ENCODE data around the gene ZNF799. TPM values are rescaled to one million over a fixed set of nuclear protein-coding genes. Genes with fewer than 3 reads are reported as not detected.
"Not testable (repeated sequence)": the region's sequence is repeated elsewhere in the genome, so short reads cannot be mapped to it uniquely, and the experiment has no call there.

Gene ZNF799
- 1 to 10 TPM; 1.3 to 3.4 (median 2.3) TPM for total RNA-seq

DNA sequence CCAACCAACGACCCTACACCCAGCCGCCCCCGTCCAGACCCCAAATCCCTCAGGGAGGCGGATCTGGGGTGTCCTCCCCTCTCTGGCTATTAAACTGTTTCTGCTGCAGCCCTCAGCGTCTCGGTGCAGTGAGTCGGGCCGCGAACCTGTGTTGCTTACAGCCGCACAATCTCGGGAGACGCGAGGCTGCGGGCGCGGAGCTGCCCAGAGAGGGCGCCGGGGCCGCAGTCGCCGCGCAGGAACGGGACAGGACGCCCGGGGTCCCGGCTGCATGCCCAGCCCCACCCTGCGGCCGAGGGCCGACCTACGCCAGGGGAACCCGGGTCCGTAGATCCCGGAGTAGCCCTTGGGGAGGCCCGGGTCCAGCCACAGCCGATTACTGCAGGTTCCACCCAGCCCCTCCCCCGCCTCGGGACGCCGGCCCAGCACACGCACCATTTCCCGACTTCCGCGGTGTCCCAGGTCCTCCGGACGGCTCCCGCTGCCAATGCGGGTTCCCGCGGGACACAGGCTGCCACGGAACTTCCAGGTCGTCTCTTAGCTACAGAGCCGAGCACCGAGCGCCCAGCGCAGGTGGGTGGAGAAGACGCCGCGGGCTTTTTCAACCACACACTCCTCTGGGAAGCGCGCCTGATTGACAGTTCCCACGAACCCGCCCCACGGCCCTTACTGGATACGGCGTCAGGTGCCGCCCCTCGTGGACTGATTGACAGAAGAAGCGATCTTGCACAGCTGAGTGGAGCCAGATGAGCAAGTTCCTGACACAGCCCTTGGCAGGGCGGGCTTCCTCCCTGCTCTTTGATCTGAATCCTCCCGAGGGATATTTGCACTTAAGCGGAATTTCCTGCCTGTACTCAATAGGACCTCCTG is at the start of gene ZNF799:
Gene ZNF799, minus strand, starts transcription at position 639 of the 870 bp plus-strand sequence. Its CDS starts 201 bp downstream, at position 438.
- intact Hi-C loops (cut with DNase I), result no loop called here
- peak within 1 kb of the TSS; percentile 86 to 89 (median 89) for H3K27ac ChIP-seq
- WGBS, 2 donors, result 0% methylated on average over 3 to 29 of the region's 71 CpGs
- no peaks in the 10 kb centered on the region for H3K36me3 ChIP-seq
- H3K9me3 ChIP-seq, result no peaks in the 10 kb centered on the region
- H3K4me1 ChIP-seq, result peaks cover 0 to 15% (median 5%) of the 10 kb centered on the region in 3 donors
- DNase-seq, result peak; percentile 86
- TF ChIP-seq, protein P1, sequence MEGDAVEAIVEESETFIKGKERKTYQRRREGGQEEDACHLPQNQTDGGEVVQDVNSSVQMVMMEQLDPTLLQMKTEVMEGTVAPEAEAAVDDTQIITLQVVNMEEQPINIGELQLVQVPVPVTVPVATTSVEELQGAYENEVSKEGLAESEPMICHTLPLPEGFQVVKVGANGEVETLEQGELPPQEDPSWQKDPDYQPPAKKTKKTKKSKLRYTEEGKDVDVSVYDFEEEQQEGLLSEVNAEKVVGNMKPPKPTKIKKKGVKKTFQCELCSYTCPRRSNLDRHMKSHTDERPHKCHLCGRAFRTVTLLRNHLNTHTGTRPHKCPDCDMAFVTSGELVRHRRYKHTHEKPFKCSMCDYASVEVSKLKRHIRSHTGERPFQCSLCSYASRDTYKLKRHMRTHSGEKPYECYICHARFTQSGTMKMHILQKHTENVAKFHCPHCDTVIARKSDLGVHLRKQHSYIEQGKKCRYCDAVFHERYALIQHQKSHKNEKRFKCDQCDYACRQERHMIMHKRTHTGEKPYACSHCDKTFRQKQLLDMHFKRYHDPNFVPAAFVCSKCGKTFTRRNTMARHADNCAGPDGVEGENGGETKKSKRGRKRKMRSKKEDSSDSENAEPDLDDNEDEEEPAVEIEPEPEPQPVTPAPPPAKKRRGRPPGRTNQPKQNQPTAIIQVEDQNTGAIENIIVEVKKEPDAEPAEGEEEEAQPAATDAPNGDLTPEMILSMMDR (IDR thresholded peaks at IDR 0.05), result peak in 3 of 6 experiments; percentile 8 to 13 (median 9)
- TF ChIP-seq POLR2A (IDR thresholded peaks at IDR 0.05), result peak in 1 of 4 donors; percentile 50
- H3K4me3 ChIP-seq, result peak within 1 kb of the TSS; percentile 71 to 91 (median 80)
- no peaks in the 10 kb centered on the region for H3K27me3 ChIP-seq

DNA sequence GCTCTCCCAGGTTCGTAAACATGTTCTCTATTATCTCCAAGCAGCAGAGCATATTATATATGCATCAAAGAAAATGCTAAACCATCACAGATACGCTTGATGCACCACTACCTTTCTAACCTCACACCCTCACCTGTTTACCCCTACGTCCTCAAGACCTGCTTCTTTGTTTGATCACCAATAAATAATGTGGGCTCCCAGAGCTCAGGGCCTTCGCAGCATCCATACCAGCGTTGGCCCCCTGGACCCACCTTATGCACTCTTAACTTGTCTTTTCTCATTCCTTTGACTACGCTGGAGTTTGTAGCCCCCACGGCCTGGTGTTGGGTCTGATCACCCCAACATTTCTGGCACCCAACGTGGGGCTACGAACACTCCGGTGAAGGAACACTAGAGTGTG is 49.8 kb upstream of the ZNF799 start:
- intact Hi-C loops (cut with DNase I), result no loop called here
- TF ChIP-seq, protein P1 (IDR thresholded peaks at IDR 0.05), result no peak
- TF ChIP-seq POLR2A (IDR thresholded peaks at IDR 0.05), result no peak
- no peaks in the 10 kb centered on the region for H3K36me3 ChIP-seq
- no peak overlapping the region for H3K27ac ChIP-seq
- WGBS, 2 donors, result 66 to 91% methylated on average over 8 to 10 of the region's 10 CpGs
- peaks cover 0 to 38% (median 4%) of the 10 kb centered on the region in 3 donors for H3K9me3 ChIP-seq
- H3K4me3 ChIP-seq, result no peak overlapping the region
- H3K4me1 ChIP-seq, result peaks cover 0 to 14% (median 0%) of the 10 kb centered on the region in 3 donors
- no peaks in the 10 kb centered on the region for H3K27me3 ChIP-seq
- no peak for DNase-seq

DNA sequence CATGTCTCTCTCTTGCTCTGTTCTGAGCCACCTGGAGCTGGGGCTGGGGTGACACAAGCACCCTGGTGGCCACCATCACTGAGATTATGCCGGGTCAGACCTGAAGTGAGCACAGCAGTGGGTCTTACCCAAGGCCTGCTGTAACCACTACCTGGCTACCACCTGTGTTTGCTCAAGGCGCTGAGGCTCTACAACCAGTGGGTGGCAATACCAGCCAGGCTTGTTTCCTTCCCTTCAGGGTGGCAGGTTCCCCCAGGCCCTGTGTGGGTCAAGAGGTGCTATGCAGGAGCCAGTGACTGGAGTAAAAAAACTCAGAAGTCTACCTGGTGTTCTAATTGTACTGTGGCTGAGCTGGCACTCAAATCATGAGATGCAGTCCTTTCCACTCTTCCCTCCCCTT is 47.7 kb upstream of the ZNF799 start:
- H3K36me3 ChIP-seq, result no peaks in the 10 kb centered on the region
- peaks cover 0 to 9% (median 0%) of the 10 kb centered on the region in 3 donors for H3K4me1 ChIP-seq
- TF ChIP-seq POLR2A (IDR thresholded peaks at IDR 0.05), result no peak
- no peaks in the 10 kb centered on the region for H3K27me3 ChIP-seq
- no peak for DNase-seq
- no CpG with 5 or more reads among the region's 2 CpGs for WGBS, 2 donors
- intact Hi-C loops (cut with DNase I), result no loop called here
- peaks cover 0 to 39% (median 4%) of the 10 kb centered on the region in 3 donors for H3K9me3 ChIP-seq
- no peak overlapping the region for H3K4me3 ChIP-seq
- H3K27ac ChIP-seq, result no peak overlapping the region

DNA sequence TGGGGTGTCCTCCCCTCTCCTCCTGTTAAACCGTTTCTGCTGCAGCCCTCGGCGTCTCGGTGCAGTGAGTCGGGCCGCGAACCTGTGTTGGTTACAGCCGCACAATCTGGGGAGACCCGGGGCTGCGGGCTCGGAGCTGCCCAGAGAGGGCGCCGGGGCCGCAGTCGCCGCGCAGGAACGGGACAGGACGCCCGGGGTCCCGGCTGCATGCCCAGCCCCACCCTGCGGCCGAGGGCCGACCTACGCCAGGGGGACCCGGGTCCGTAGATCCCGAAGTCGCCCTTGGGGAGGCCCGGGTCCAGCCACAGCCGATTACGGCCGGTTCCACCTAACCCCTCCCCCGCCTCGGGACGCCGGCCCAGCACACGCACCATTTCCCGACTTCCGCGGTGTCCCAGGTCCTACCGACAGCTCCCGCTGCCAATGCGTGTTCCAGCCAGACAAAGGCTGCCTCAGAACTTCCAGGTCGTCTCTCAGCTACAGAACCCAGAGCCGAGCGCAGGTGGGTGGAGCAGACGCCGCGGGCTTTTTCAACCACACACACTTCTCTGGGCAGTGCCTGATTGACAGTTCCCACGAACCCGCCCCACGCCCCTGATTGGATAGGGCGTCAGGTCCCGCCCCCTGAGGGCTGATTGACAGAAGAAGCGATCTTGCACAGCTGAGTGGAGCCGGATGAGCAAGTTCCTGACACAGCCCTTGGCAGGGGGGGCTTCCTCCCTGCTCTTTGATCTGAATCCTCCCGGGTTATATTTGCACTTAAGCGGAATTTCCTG is 39.7 kb upstream of the ZNF799 start, which contains the start of gene ZNF443:
Gene ZNF443, minus strand, starts transcription at position 481 of the 776 bp plus-strand sequence. Its CDS starts 107 bp downstream, at position 374.
- H3K27me3 ChIP-seq, result no peaks in the 10 kb centered on the region
- H3K4me1 ChIP-seq, result peaks cover 0 to 13% (median 4%) of the 10 kb centered on the region in 3 donors
- peak; percentile 90 for DNase-seq
- peak within 1 kb of the TSS; percentile 75 to 81 (median 78) for H3K4me3 ChIP-seq
- intact Hi-C loops (cut with DNase I), result no loop called here
- TF ChIP-seq, protein P1 (IDR thresholded peaks at IDR 0.05), result no peak
- TF ChIP-seq POLR2A (IDR thresholded peaks at IDR 0.05), result peak in 2 of 4 donors; percentile 32 to 70
- 0% methylated on average over 5 to 27 of the region's 59 CpGs for WGBS, 2 donors
- H3K9me3 ChIP-seq, result peaks cover 0 to 8% (median 0%) of the 10 kb centered on the region in 3 donors
- H3K36me3 ChIP-seq, result no peaks in the 10 kb centered on the region
- peak within 1 kb of the TSS; percentile 83 to 87 (median 86) for H3K27ac ChIP-seq

DNA sequence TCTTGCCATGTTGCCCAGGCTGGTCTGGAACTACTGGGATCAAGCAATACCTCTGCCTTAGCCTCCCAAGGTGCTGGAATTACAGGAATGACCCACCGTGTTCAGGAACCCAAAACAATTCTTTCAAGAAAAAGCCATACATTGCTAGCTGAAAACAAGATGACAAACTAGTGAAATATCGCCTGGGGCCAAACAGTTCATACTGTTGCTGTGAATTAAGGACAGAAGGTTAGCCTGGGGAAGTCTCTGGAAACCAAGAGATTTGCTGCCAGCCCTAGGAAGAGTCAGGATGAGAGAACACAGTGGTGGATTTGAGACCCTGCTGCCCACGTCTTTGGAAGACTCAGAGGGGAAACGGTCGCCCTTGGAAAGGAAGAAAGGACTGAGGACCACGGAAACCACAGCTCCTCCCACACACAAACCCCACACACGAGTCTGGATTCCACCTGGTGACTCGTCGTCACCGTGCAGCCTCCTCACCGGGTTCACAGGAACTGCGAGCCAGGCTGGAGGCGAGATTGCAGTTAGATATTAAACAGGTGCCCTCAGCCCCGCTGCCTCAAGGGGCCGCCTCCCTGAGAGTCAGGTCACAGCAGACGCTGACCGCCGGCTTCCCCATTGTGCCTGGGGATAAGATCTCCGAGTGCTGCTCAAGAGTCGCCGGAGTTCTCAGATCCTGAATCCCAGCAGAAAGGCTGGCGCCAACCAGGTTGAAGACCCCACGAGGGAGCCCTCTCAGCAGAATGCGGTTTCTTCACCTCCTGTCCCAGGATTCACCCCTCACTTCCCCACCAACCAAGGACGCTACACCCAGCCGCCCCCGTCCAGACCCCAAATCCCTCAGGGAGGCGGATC is 38.8 kb upstream of the ZNF799 start:
- H3K36me3 ChIP-seq; H3K9me3 ChIP-seq; intact Hi-C loops (cut with DNase I); DNase-seq; H3K27me3 ChIP-seq: not testable (repeated sequence)
- 0 to 2% methylated on average over 7 of the region's 28 CpGs for WGBS, 2 donors
- Histone ChIP-seq H3K4me1 (peaks cover 0 to 13% (median 4%) of the 10 kb centered on the region in 3 donors), H3K4me3 (peak overlapping the region; percentile 75 to 81 (median 78)), H3K27ac (peak overlapping the region; percentile 83 to 87 (median 86))

DNA sequence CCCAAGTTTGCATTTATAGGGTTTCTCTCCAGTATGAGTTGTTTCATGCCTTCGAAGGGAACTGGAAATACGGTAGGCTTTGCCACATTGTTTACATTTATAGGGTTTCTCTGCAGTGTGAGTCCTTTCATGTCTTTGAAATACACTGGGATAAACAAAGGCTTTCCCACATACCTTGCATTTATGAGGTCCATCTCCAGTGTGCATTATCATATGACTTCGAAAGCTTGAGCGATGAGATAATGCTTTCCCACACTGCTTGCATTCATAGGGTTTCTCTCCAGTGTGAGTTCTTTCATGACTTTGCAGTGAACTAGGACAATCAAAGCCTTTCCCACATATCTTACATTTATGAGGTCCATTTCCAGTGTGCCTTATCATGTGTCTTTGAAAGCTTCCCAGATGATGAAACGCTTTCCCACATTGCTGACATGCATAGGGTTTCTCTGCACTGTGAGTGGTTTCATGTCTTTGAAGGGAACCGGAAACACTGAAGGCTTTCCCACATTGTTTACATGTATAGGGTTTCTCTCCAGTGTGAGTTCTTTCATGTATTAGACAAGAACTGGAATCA is 29.7 kb upstream of the ZNF799 start:
- intact Hi-C loops (cut with DNase I); H3K4me1 ChIP-seq; H3K27me3 ChIP-seq; H3K4me3 ChIP-seq; DNase-seq; H3K27ac ChIP-seq: not testable (repeated sequence)
- Histone ChIP-seq H3K9me3 (peaks cover 0 to 50% (median 9%) of the 10 kb centered on the region in 3 donors), H3K36me3 (peaks cover 0 to 46% (median 8%) of the 10 kb centered on the region in 3 donors)
- 92 to 93% methylated on average over 6 of the region's 6 CpGs for WGBS, 2 donors
